Purkinje cell (primary cell): ENCODE results near the gene ERP27. TPM values are rescaled to one million over a fixed set of nuclear protein-coding genes. Genes with fewer than 3 reads are reported as not detected.

Experiments used
- polyA plus RNA-seq: library from polyadenylated mRNA; unstranded; fragments of >200 nt; fragmentation: Nextera tagmentation; gene quantifications from 2 replicates; pipeline ENCODE4 v1.2.1, GENCODE V29; 2014

Gene ERP27
- polyA plus RNA-seq: not detected in 2 replicates

GRCh38 chr12:14938301-14938700 is at the start of gene ERP27:
Gene ERP27, minus strand, starts transcription at chr12:14938537. Its CDS starts 29 bp downstream, at chr12:14938508.

GRCh38 chr12:14972816-14973215 is 34.5 kb upstream of the ERP27 start, which contains the start of gene PDE6H:
Gene PDE6H, plus strand, starts transcription at chr12:14973042. Its CDS starts 4,971 bp downstream, at chr12:14978013.

GRCh38 chr12:14961466-14962152 is 23.3 kb upstream of the ERP27 start, which contains the start of gene ARHGDIB:
Gene ARHGDIB, minus strand, starts transcription at chr12:14961601. Its CDS starts 10,889 bp downstream, at chr12:14950712.

GRCh38 chr12:14885718-14886221 is 52.6 kb downstream of the ERP27 start, which contains the start of gene MGP:
Gene MGP, minus strand, starts transcription at chr12:14885854. Its CDS starts 63 bp downstream, at chr12:14885791.

Other genes with a start within 250 kb of the ERP27 start
- gene GUCY2C, start 241.9 kb downstream of the ERP27 start, polyA plus RNA-seq: not detected in 2 replicates
- 45.0 and 84.9 TPM in 2 replicates for gene WBP11, start 135.1 kb downstream of the ERP27 start, polyA plus RNA-seq
- 2.0 and 9.4 TPM in 2 replicates for gene C12orf60, start 134.9 kb downstream of the ERP27 start, polyA plus RNA-seq
- gene SMCO3, start 124.4 kb downstream of the ERP27 start, polyA plus RNA-seq: not detected in 2 replicates
- not detected in 2 replicates for gene ART4, start 95.0 kb downstream of the ERP27 start, polyA plus RNA-seq
- gene MGP, start 52.7 kb downstream of the ERP27 start, polyA plus RNA-seq: 0.43 and 7.6 TPM in 2 replicates
- 8.2 TPM in 1 of 2 replicates, not detected in the other for gene ARHGDIB, start 23.1 kb upstream of the ERP27 start, polyA plus RNA-seq
- not detected in 2 replicates for gene PDE6H, start 34.5 kb upstream of the ERP27 start, polyA plus RNA-seq